Uterus (tissue), 2 donors: ENCODE data around the gene PCBP1.

Experiments
- POLR2A ChIP-seq, 2 donors: fragments of 450-650 bp; IDR thresholded peaks; one replicate each; pipeline ENCODE4 v1.6.1; 2016; ENCODE audit warnings: antibody characterized with exemption in 2 of 2, mild to moderate bottlenecking in 1 of 2, moderate library complexity in 1 of 2
- TF ChIP-seq, protein P1 (sequence below), 4 experiments: fragments of 200-600 bp in 2 of 4; fragments of 450-650 bp in 2 of 4; sonication (generic) in 2 of 4; IDR thresholded peaks; one replicate each; pipeline ENCODE4 v1.5.1; 2016 to 2019; ENCODE audit warnings: antibody characterized with exemption in 4 of 4, mild to moderate bottlenecking in 2 of 4, moderate library complexity in 1 of 4

DNA sequence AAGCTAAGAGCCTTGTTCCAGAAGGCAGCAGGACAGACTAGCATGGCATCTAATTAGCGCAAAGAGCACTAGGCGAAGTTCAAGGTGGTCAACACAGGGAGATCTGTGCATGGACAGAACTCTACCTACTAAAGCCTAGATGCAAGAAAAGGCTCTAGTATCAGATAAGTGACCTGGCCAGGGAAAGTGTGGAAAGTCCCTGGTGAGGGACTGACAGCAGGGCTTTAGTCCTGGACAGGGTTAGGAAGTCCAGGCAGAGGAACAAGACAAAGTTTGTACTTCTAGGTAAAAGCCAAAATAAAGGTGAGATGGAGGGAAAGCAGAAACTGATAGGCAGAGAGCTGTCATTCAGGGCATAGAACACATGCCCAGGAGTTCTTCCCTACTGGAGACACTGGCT is 45.0 kb upstream of the PCBP1 start:
- TF ChIP-seq, protein P1, sequence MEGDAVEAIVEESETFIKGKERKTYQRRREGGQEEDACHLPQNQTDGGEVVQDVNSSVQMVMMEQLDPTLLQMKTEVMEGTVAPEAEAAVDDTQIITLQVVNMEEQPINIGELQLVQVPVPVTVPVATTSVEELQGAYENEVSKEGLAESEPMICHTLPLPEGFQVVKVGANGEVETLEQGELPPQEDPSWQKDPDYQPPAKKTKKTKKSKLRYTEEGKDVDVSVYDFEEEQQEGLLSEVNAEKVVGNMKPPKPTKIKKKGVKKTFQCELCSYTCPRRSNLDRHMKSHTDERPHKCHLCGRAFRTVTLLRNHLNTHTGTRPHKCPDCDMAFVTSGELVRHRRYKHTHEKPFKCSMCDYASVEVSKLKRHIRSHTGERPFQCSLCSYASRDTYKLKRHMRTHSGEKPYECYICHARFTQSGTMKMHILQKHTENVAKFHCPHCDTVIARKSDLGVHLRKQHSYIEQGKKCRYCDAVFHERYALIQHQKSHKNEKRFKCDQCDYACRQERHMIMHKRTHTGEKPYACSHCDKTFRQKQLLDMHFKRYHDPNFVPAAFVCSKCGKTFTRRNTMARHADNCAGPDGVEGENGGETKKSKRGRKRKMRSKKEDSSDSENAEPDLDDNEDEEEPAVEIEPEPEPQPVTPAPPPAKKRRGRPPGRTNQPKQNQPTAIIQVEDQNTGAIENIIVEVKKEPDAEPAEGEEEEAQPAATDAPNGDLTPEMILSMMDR (IDR thresholded peaks at IDR 0.05), result no peak
- no peak for TF ChIP-seq POLR2A (IDR thresholded peaks at IDR 0.05)
